ENCODE measurements around the gene SCN11A. TPM values are rescaled to one million over a fixed set of nuclear protein-coding genes. Genes with fewer than 3 reads are reported as not detected.

SCN11A gene
- total RNA-seq, 2 experiments from 2014 or later: not detected

DNA sequence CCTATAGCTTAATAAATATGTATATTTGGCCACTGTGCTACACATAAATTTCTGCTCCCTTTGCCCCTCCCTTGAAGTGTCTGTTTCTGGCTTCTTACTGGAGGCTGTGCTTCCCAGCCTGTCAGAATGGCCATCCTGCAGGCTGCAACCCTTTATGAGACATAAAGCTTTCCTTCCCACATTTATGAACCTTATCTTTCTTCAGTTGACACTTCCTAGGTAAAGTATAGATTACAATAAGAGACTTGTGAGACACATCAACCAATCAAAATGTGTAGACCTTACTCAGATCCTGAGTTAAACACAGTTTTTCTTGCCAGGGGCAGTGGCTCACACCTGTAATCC is 29.5 kb downstream of the SCN11A start:
- ChIA-PET POLR2A (no interaction called here), CTCF (interaction anchor here (0.8 to 2.3 kb wide), 3 partner anchors 22 to 375 kb away, joined by 3 to 7 read pairs (median 3); no protein-coding TSS in a partner anchor)
- peaks cover 22% of the 10 kb centered on the region for H3K27me3 Mint-ChIP-seq (ENCODE audit: low read depth)
- no peaks in the 10 kb centered on the region for H3K4me1 Mint-ChIP-seq (ENCODE audit: low read depth)
- no peak overlapping the region for H3K4me3 Mint-ChIP-seq
- H3K36me3 Mint-ChIP-seq (ENCODE audit: low read depth): no peaks in the 10 kb centered on the region
- H3K27ac Mint-ChIP-seq: no peak overlapping the region
- H3K9me3 Mint-ChIP-seq (ENCODE audit: insufficient read depth): no peaks in the 10 kb centered on the region
- no peak for ATAC-seq
- DNase-seq: no peak

DNA sequence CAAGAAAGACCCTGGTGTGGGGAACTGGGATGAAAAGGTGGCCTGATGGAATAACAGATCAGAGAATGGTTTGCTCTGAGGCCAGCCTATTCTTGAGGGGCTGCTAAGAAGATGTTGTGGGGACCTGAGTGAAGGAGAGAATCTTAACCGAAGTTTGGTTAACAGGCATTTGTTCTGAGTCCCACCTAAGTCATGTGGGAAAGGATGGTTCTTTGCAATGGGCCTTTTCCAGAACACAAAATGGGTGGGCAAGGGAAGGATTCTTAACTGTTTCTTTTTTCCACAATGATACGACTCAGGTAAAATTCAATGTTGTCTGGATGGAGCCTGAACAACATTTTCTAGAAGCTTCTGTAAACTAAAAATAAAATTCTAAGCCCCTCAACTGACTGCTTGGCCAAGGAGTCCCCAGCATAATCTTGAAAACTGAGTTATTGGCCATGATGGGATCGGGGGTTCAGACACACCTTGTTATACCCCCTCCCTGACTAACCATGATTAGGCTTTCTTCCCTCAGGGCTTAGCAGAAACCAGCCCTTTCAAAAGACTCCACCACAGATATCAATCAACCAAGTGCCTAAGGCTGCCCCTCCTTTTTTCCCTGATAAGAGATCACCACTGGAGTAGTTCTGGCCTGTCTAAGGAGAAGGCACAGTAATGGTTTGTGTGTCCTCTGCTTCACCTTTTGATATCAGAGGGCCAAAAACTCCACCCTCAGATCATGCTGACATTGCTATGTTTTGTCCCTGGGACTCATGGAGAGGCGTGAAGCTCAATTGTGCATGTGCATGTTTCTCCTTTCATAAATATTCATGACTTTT is 30.1 kb downstream of the SCN11A start:
- H3K36me3 Mint-ChIP-seq (ENCODE audit: low read depth): no peaks in the 10 kb centered on the region
- ChIA-PET CTCF (interaction anchor here (1.0 to 2.3 kb wide), 4 partner anchors 8 to 375 kb away, joined by 3 to 9 read pairs (median 5); no protein-coding TSS in a partner anchor), POLR2A (no interaction called here)
- H3K27me3 Mint-ChIP-seq (ENCODE audit: low read depth): peaks cover 27% of the 10 kb centered on the region
- no peaks in the 10 kb centered on the region for H3K4me1 Mint-ChIP-seq (ENCODE audit: low read depth)
- DNase-seq: no peak
- H3K27ac Mint-ChIP-seq: no peak overlapping the region
- no peaks in the 10 kb centered on the region for H3K9me3 Mint-ChIP-seq (ENCODE audit: insufficient read depth)
- H3K4me3 Mint-ChIP-seq: no peak overlapping the region
- ATAC-seq: no peak

DNA sequence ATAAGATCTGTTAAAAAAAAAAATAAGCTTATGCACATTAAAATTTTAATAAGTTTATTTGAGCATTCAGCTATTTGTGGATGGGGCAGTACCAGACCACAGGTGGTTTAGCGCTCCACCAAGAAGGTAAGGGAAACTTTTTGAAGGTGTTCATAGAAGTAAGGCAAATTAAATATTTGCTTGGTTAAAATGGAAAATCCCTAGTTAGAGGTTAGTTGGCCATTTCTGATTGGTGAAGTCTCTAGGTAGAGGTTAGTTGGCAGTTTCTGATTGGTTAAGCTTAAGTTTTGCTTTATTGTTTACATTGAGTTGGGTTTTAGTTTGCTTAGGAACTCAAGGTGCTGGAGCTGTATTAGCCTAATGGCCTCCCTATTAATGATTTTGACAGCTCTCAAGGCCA is 30.7 kb downstream of the SCN11A start:
- no peak for DNase-seq
- no peaks in the 10 kb centered on the region for H3K36me3 Mint-ChIP-seq (ENCODE audit: low read depth)

DNA sequence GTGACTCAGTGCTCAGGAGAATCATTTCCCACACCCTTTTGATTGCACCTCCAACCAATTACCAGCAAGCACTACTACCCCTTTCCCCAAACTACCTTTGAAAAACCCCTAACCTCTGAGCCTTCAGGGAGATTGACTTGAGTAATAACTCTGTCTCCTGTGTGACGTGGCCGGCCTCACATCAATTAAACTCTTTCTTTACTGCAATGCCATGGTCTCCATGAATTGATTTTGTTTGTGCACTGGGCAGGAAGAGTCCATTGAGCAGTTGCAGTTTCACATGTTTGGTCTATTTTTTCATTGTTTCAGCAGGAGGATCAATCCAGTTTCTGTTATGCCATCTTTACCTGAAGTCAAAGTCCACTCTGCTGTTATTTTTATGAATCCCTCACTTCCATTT is 32.4 kb downstream of the SCN11A start:
- ChIA-PET CTCF (no interaction called here), POLR2A (no interaction called here)
- Mint-ChIP-seq H3K4me1 (ENCODE audit: low read depth) (no peaks in the 10 kb centered on the region), H3K27ac (no peak overlapping the region), H3K36me3 (ENCODE audit: low read depth) (no peaks in the 10 kb centered on the region), H3K27me3 (ENCODE audit: low read depth) (peaks cover 26% of the 10 kb centered on the region), H3K4me3 (no peak overlapping the region), H3K9me3 (ENCODE audit: insufficient read depth) (no peaks in the 10 kb centered on the region)
- DNase-seq (no peak), ATAC-seq (no peak)

More for the DNA sequence above, 30.7 kb downstream of the SCN11A start:
- Mint-ChIP-seq H3K9me3 (ENCODE audit: insufficient read depth) (no peaks in the 10 kb centered on the region), H3K4me3 (no peak overlapping the region), H3K4me1 (ENCODE audit: low read depth) (no peaks in the 10 kb centered on the region), H3K27me3 (ENCODE audit: low read depth) (peaks cover 26% of the 10 kb centered on the region), H3K27ac (no peak overlapping the region)
- no peak for ATAC-seq
- POLR2A ChIA-PET: interaction anchor here (0.6 kb wide), 1 partner anchor 1374 kb away, joined by 3 read pairs; no protein-coding TSS in a partner anchor
- CTCF ChIA-PET: interaction anchor here (1.0 to 2.3 kb wide), 3 partner anchors 8 to 21 kb away, joined by 3 to 9 read pairs (median 7); no protein-coding TSS in a partner anchor

DNA sequence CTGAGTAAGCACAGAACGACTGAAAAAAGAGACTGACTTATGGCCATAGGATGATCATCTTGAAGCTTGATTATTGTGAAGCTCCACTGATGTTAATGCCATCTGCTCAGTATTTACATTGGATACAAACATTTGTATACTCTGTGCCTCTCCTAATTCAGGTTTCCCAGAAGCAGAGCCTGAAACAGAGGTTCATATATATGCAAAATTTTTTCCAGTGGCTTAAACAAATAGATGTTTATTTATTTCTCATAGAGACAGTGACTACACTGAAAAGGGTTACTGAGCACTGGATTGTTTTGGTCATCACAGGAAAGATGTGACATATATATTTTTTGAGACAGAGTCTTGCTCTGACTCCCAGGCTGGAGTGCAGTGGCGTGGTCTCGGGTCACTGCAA is 36.3 kb downstream of the SCN11A start:
- no peak overlapping the region for H3K27ac Mint-ChIP-seq
- no peaks in the 10 kb centered on the region for H3K9me3 Mint-ChIP-seq (ENCODE audit: insufficient read depth)
- POLR2A ChIA-PET: no interaction called here
- ATAC-seq (no peak), DNase-seq (no peak)
- no peaks in the 10 kb centered on the region for H3K4me1 Mint-ChIP-seq (ENCODE audit: low read depth)
- H3K4me3 Mint-ChIP-seq: no peak overlapping the region
- peaks cover 20% of the 10 kb centered on the region for H3K27me3 Mint-ChIP-seq (ENCODE audit: low read depth)
- CTCF ChIA-PET: interaction anchor here (0.6 to 1.0 kb wide), 2 partner anchors 15 kb away, joined by 3 read pairs; no protein-coding TSS in a partner anchor
- H3K36me3 Mint-ChIP-seq (ENCODE audit: low read depth): no peaks in the 10 kb centered on the region

DNA sequence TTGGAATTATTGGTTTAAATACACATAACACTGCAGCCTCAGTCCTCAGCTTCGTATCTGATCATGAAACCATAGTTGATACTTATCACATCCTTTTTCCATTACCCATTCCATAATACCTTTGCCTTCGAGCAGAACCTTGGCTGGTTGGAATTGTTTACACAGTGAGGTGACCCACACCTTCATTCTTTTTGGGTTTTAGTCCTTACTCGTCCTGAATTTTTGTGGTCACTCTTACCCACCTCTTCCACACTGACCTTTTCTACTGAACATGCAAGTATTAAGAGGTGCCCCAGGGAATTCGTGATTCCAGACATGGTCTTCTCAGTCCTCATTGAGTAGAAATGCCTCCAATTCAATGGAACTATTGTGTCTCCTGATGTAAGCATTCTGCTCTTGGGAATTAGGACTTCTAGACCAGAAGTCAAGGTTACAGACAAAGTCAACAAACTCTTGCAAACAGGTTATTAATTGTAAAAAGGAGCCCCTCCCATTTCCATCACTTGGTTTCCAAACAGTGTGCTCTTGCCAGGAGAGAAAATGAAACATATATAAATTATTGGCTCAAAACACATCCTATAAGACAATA is 37.7 kb downstream of the SCN11A start:
- DNase-seq (no peak), ATAC-seq (no peak)
- no peaks in the 10 kb centered on the region for H3K9me3 Mint-ChIP-seq (ENCODE audit: insufficient read depth)
- H3K36me3 Mint-ChIP-seq (ENCODE audit: low read depth): no peaks in the 10 kb centered on the region
- POLR2A ChIA-PET: no interaction called here
- H3K4me3 Mint-ChIP-seq: no peak overlapping the region
- no peaks in the 10 kb centered on the region for H3K4me1 Mint-ChIP-seq (ENCODE audit: low read depth)
- CTCF ChIA-PET: no interaction called here
- H3K27me3 Mint-ChIP-seq (ENCODE audit: low read depth): peaks cover 17% of the 10 kb centered on the region
- no peak overlapping the region for H3K27ac Mint-ChIP-seq

DNA sequence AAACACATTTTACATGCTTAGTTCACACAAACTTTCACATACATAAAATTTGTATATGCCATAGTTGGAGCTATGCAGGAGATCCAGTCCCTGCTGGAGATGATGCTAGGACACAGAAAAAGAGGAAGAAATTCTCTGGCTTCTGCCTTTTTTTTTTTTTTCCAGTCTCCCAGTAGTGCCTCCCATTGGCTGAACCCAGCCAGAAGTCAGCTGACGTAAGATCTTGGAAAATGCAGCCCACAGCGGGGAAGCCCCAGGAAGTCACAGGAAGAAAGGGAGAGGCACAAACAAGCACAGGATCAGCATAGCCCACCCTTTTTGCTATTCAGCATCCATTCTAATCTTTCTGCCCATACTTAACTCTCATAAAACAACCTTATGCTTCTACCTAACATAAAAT is 38.5 kb downstream of the SCN11A start:
- CTCF ChIA-PET: no interaction called here
- Mint-ChIP-seq H3K27ac (no peak overlapping the region), H3K9me3 (ENCODE audit: insufficient read depth) (no peaks in the 10 kb centered on the region), H3K4me3 (no peak overlapping the region), H3K36me3 (ENCODE audit: low read depth) (no peaks in the 10 kb centered on the region), H3K4me1 (ENCODE audit: low read depth) (no peaks in the 10 kb centered on the region), H3K27me3 (ENCODE audit: low read depth) (peaks cover 16% of the 10 kb centered on the region)
- no peak for DNase-seq
- POLR2A ChIA-PET: no interaction called here
- ATAC-seq: no peak

DNA sequence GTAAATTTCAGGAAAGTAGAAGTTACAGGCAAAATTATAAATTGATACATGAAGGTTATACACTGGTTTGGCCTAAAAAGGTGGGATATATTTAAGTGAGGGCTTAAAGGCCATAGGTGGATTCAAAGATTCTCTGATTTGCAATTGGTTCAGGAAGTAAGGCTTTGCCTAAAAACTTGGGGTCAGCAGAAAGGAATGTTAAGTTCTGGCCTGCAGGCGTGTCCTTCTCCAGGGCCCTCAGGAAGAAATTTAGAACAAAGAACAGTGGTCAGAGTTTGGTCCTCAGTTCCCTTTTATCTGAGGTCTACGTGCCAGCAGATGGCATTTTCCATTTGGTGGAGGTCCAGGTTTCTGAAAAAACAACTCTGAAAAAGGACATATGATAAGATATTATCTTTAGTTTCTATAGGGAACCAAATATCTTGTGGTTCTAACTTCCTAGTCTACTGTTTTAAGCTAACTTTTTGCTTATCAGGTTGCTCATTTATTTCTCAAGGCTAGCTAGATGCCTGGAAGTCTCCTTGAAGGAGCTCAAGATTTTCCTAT is 40.5 kb downstream of the SCN11A start:
- peaks cover 8% of the 10 kb centered on the region for H3K27me3 Mint-ChIP-seq (ENCODE audit: low read depth)
- ATAC-seq (no peak), DNase-seq (no peak)
- H3K4me1 Mint-ChIP-seq (ENCODE audit: low read depth): no peaks in the 10 kb centered on the region
- ChIA-PET POLR2A (no interaction called here), CTCF (interaction anchor here (3.0 kb wide), 1 partner anchor 12 kb away, joined by 20 read pairs; no protein-coding TSS in a partner anchor)
- H3K4me3 Mint-ChIP-seq: no peak overlapping the region
- no peaks in the 10 kb centered on the region for H3K9me3 Mint-ChIP-seq (ENCODE audit: insufficient read depth)
- H3K27ac Mint-ChIP-seq: no peak overlapping the region
- no peaks in the 10 kb centered on the region for H3K36me3 Mint-ChIP-seq (ENCODE audit: low read depth)

DNA sequence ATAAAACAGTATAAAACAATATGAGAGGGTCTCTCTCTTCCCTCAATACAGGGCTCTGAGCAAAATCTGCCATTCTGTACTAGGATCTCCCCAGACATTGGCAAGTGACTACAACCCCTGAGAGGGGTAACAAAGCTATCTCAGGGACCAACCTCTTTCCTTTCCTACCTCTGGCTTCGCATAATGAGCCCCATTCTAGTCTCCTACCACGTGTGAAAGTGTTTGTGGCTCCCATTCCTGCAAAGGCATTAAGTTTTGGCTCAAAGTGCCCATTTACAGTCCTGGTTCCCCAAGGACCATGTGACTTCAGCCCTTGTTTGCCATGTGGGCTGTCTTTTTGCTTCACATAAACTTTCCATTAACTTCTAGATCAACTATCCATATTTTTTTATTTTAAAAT is 46.4 kb downstream of the SCN11A start:
- no peak overlapping the region for H3K4me3 Mint-ChIP-seq
- H3K4me1 Mint-ChIP-seq (ENCODE audit: low read depth): no peaks in the 10 kb centered on the region
- H3K27ac Mint-ChIP-seq: no peak overlapping the region

More for the DNA sequence above, 46.4 kb downstream of the SCN11A start:
- Mint-ChIP-seq H3K27me3 (ENCODE audit: low read depth) (peaks cover 21% of the 10 kb centered on the region), H3K36me3 (ENCODE audit: low read depth) (no peaks in the 10 kb centered on the region), H3K9me3 (ENCODE audit: insufficient read depth) (no peaks in the 10 kb centered on the region)
- POLR2A ChIA-PET: no interaction called here
- ATAC-seq (no peak), DNase-seq (no peak)
- CTCF ChIA-PET: no interaction called here

Other genes starting within 250 kb of the SCN11A start
- not detected for gene SCN10A, start 235.7 kb downstream of the SCN11A start, total RNA-seq
- gene WDR48, start 72 bp upstream of the SCN11A start, total RNA-seq: 10 to 100 TPM; 19.7 to 22.5 TPM
- gene GORASP1, start 55.7 kb upstream of the SCN11A start, total RNA-seq: 10 to 100 TPM; 10.8 to 11.0 TPM
- gene TTC21A, start 55.7 kb upstream of the SCN11A start, total RNA-seq: 1 to 10 TPM in 1 of 2 experiments, under 1 TPM in 1; 0.97 to 1.2 TPM
- gene CSRNP1, start 101.6 kb upstream of the SCN11A start, total RNA-seq: 10 to 100 TPM; 15.6 to 16.0 TPM
- gene XIRP1, start 140.7 kb upstream of the SCN11A start, total RNA-seq: not detected
- under 1 TPM; 0.42 to 0.95 TPM for gene CX3CR1, start 228.1 kb upstream of the SCN11A start, total RNA-seq

Data from activated CD8-positive, alpha-beta T cell treated with anti-CD3 and anti-CD28 coated beads, Interleukin-2, amount 10 ng/mL, durations not matched to agents 7 days and 5 days (primary cell).